HG03378 (cell line): Measurements from ENCODE around the gene AMZ2.
"Not testable (repeated sequence)": the region's sequence is repeated elsewhere in the genome, so short reads cannot be mapped to it uniquely, and the experiment has no call there.

Experiments used
- ATAC-seq: cut with Tn5 transposase; IDR thresholded peaks from one replicate; pipeline ENCODE4 v1.9.1; 2021; ENCODE audit warnings: mild to moderate bottlenecking, moderate library complexity; ENCODE audit not compliant: unreplicated experiment

Gene AMZ2

GRCh38 chr17:68220186-68220585 is 27.7 kb upstream of the AMZ2 start:
- not testable (repeated sequence) for ATAC-seq

- not testable (repeated sequence) for ATAC-seq
Observed at GRCh38 chr17:68220786-68221185, 27.1 kb upstream of the AMZ2 start.

- ATAC-seq = no peak
Observed at GRCh38 chr17:68221786-68222185, 26.1 kb upstream of the AMZ2 start.

- no peak for ATAC-seq
Observed at GRCh38 chr17:68222606-68223005, 25.2 kb upstream of the AMZ2 start.

GRCh38 chr17:68225055-68225454 is 22.8 kb upstream of the AMZ2 start:
- ATAC-seq = peak; percentile 50

- not testable (repeated sequence) for ATAC-seq
Observed at GRCh38 chr17:68228039-68228680, 19.7 kb upstream of the AMZ2 start.

GRCh38 chr17:68228817-68229570 is 18.8 kb upstream of the AMZ2 start:
- ATAC-seq = no peak

- ATAC-seq = no peak
Observed at GRCh38 chr17:68229619-68230018, 18.2 kb upstream of the AMZ2 start.

GRCh38 chr17:68231131-68231530 is 16.7 kb upstream of the AMZ2 start:
- not testable (repeated sequence) for ATAC-seq

- ATAC-seq = no peak
Observed at GRCh38 chr17:68231541-68231940, 16.3 kb upstream of the AMZ2 start.

- ATAC-seq = not testable (repeated sequence)
Observed at GRCh38 chr17:68232741-68233140, 15.1 kb upstream of the AMZ2 start.

GRCh38 chr17:68234726-68235335 is 13.0 kb upstream of the AMZ2 start:
- peak; percentile 45 for ATAC-seq

- ATAC-seq = not testable (repeated sequence)
Observed at GRCh38 chr17:68235336-68235791, 12.5 kb upstream of the AMZ2 start.

- peak; percentile 74 for ATAC-seq
Observed at GRCh38 chr17:68237369-68238163, 10.3 kb upstream of the AMZ2 start.

GRCh38 chr17:68238164-68238870 is 9.5 kb upstream of the AMZ2 start:
- ATAC-seq = no peak

- ATAC-seq = no peak
Observed at GRCh38 chr17:68238871-68239253, 9.0 kb upstream of the AMZ2 start.

GRCh38 chr17:68239632-68240366 is 8.0 kb upstream of the AMZ2 start:
- no peak for ATAC-seq

- no peak for ATAC-seq
Observed at GRCh38 chr17:68246271-68247028, 1.4 kb upstream of the AMZ2 start.

GRCh38 chr17:68248199-68248825 is 469 bp downstream of the AMZ2 start:
- peak; percentile 33 for ATAC-seq
